ENCODE data around the gene ARL8B. TPM values are rescaled to one million over a fixed set of nuclear protein-coding genes. Genes with fewer than 3 reads are reported as not detected.

The ARL8B gene
- total and polyA plus RNA-seq, 2 of the 8 experiments (the other 6 are each of a cell fraction or from before 2014, with no cell fraction given): 14.5 to 27.8 TPM

DNA sequence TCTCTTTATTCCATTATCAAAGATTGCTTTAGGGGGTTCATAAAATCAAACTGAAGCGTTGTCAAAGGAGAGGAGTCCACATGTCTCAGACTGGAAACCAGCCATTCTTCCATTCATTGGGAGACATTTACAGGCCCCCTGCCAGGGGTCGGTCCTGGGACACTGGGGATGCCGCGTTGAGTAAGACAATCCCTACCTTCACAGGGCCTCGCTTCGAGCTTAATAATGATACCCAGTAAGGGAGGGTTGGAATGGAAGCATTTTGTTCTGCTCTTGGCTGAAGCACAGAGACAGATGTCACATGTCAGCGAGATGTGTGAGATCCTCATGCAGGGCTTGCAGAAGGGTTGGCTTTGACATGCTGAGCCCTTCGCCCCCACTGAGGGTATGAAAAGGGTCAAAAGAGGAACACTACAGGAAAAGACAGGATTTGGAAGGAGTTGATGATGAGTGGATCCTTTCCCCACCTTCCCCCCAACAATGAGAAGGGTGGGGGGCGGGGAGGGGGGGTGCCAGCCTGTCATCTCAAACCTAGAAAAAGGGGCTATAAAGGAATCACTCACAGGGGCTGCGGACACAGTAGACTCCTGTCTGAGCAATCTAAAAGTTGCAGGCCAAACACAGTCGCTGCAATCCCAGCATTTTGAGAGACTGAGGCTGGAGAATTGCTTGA is 25.6 kb upstream of the ARL8B start:
- no peak overlapping the region for H3K9ac ChIP-seq (replicated peaks in 1 of 4; ENCODE audit: extremely low read depth in 1 of 4, low read depth in 3 of 4, low read length in 3 of 4)
- no peaks in the 10 kb centered on the region for H3K79me2 ChIP-seq (ENCODE audit: control insufficient read depth in 1 of 2, insufficient read depth in 2 of 2, low read length in 2 of 2)
- H3K4me3 ChIP-seq (ENCODE audit: extremely low read depth in 1 of 4, insufficient read depth in 2 of 4, low read depth in 3 of 4, low read length in 4 of 4): peak overlapping the region in 1 of 4 experiments; percentile 57; a peak in 2 of 8 replicates
- H2BK120ac ChIP-seq (replicated peaks; ENCODE audit: low read depth, low read length): no peak overlapping the region
- H3K56ac ChIP-seq (replicated peaks; ENCODE audit: insufficient read length, low read depth, low read length): no peak overlapping the region
- H4K8ac ChIP-seq (ENCODE audit: extremely low read depth, insufficient read depth, low read length): no peak overlapping the region
- FAIRE-seq (no peak), DNase-seq (ENCODE audit: low read depth in 1 of 2, low spot score in 2 of 2) (no peak)
- no peak overlapping the region for H3K14ac ChIP-seq (ENCODE audit: insufficient read length)
- ChIA-PET CTCF (ENCODE audit: partially characterized antibody) (interaction anchor here (0.6 to 2.3 kb wide), 5 partner anchors 10 to 1967 kb away, joined by 3 to 10 read pairs (median 5); no protein-coding TSS in a partner anchor), POLR2A (ENCODE audit: partially characterized antibody) (interaction anchor here (1.1 kb wide), 1 partner anchor 28 kb away, joined by 3 read pairs; no protein-coding TSS in a partner anchor)
- H3K23ac ChIP-seq (ENCODE audit: insufficient read length): no peak overlapping the region
- no peak overlapping the region for H2AK5ac ChIP-seq (ENCODE audit: low read depth, low read length)
- peaks cover 0 to 10% (median 7%) of the 10 kb centered on the region in 4 experiments; a peak in 6 of 7 replicates for H3K27me3 ChIP-seq (replicated peaks in 1 of 4; ENCODE audit: control insufficient read depth in 3 of 4, extremely low read depth in 1 of 4, insufficient read depth in 3 of 4, low read length in 3 of 4)
- no peak overlapping the region for H2BK20ac ChIP-seq (ENCODE audit: low read length)
- 73% methylated on average over 11 of the region's 11 CpGs; no CpG with 5 or more reads in 1 of the 2 experiments for WGBS, 2 experiments (ENCODE audit: extremely low coverage in 1 of 2, insufficient coverage in 1 of 2, insufficient read length in 1 of 2, insufficient replicate concordance in 2 of 2, low coverage in 1 of 2, low lambda C conversion rate in 2 of 2, missing lambda C conversion rate in 1 of 2)
- no peaks in the 10 kb centered on the region for H3K9me3 ChIP-seq (ENCODE audit: insufficient read depth in 2 of 2, low read depth in 1 of 2, low read length in 1 of 2)
- no peak overlapping the region for H4K91ac ChIP-seq (replicated peaks; ENCODE audit: insufficient read length, low read length)
- no peak overlapping the region for H3K27ac ChIP-seq (ENCODE audit: low read depth, low read length)
- no peaks in the 10 kb centered on the region for H3K36me3 ChIP-seq (ENCODE audit: control insufficient read depth in 2 of 4, insufficient read depth in 4 of 4, low read length in 3 of 4)
- H2BK5ac ChIP-seq (ENCODE audit: low read depth, low read length): no peak overlapping the region
- H3K18ac ChIP-seq (ENCODE audit: extremely low read depth, low read length): no peak overlapping the region
- no peaks in the 10 kb centered on the region for H3K79me1 ChIP-seq (ENCODE audit: low read depth, low read length)
- H3K4me1 ChIP-seq (replicated peaks in 1 of 4; ENCODE audit: control insufficient read depth in 3 of 4, insufficient read depth in 4 of 4, low read length in 3 of 4): peaks cover 0 to 6% (median 1%) of the 10 kb centered on the region in 4 experiments; a peak in 1 of 7 replicates
- peak overlapping the region; percentile 72 to 75 for H3K4me2 ChIP-seq (ENCODE audit: insufficient read depth in 1 of 2, low read depth in 2 of 2, low read length in 2 of 2)
- H4K5ac ChIP-seq (ENCODE audit: insufficient read length, low read depth, low read length): no peak overlapping the region
- H3K23me2 ChIP-seq (ENCODE audit: low read depth, low read length): peaks cover 3% of the 10 kb centered on the region
- no peak overlapping the region for H2AFZ ChIP-seq (ENCODE audit: low read length)
- no peaks in the 10 kb centered on the region for H4K20me1 ChIP-seq (replicated peaks in 1 of 2; ENCODE audit: control insufficient read depth in 1 of 2, insufficient read depth in 2 of 2, low read length in 2 of 2)
- no peak overlapping the region for H2BK12ac ChIP-seq (ENCODE audit: low read depth, low read length)
- H3K4ac ChIP-seq (replicated peaks; ENCODE audit: insufficient read length, low read depth, low read length): no peak overlapping the region
- no peak overlapping the region for H2BK15ac ChIP-seq (ENCODE audit: low read length)
- TF ChIP-seq YY1 (IDR thresholded peaks at IDR 0.05; ENCODE audit: low read depth, low read length): no peak
- no peak for TF ChIP-seq POLR2AphosphoS5 (IDR thresholded peaks at IDR 0.05; ENCODE audit: low read depth, low read length)
- TF ChIP-seq RBBP5 (IDR thresholded peaks at IDR 0.05; ENCODE audit: borderline replicate concordance, low read depth, low read length): no peak
- TF ChIP-seq SP2 (IDR thresholded peaks at IDR 0.05; ENCODE audit: low read length): no peak
- no peak for TF ChIP-seq RXRA (IDR thresholded peaks at IDR 0.05; ENCODE audit: insufficient read depth, low read depth, low read length)
- no peak for TF ChIP-seq EP300 (IDR thresholded peaks at IDR 0.05; ENCODE audit: borderline replicate concordance in 1 of 2, low read depth in 2 of 2, low read length in 2 of 2)
- TF ChIP-seq CEBPB (IDR thresholded peaks at IDR 0.05; ENCODE audit: low read depth, low read length): no peak
- no peak for TF ChIP-seq JUND (IDR thresholded peaks at IDR 0.05; ENCODE audit: low read length)
- no peak for TF ChIP-seq TEAD4 (IDR thresholded peaks at IDR 0.05; ENCODE audit: low read depth, low read length)
- TF ChIP-seq BACH1 (IDR thresholded peaks at IDR 0.05; ENCODE audit: low read length): no peak
- TF ChIP-seq SIN3A (conservative IDR thresholded peaks at IDR 0.05 in 1 of 2, IDR thresholded peaks at IDR 0.05 in 1 of 2; ENCODE audit: low read depth in 1 of 2, low read length in 2 of 2): no peak
- TF ChIP-seq RAD21 (IDR thresholded peaks at IDR 0.05 in 1 of 2, conservative IDR thresholded peaks at IDR 0.05 in 1 of 2; ENCODE audit: low read depth in 2 of 2, low read length in 2 of 2): no peak

Data from H1 (cell line).